Measurements from ENCODE around the gene WAC.

Gene WAC

DNA sequence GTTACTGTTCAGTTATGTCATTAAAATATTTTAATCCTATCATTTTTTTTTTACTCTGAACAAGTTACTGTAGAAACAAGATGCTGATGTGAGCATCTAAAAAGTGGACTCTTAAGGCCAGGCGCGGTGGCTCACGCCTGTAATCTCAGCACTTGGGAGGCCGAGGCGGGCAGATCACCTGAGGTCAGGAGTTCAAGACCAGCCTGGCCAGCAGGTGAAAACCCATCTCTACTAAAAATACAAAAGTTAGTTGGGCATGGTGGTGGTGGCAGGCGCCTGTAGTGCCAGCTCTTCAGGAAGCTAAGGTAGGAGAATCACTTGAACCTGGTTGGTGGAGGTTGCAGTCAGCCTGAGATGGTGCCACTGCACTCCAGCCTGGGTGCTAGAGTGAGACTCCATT is 2.9 kb downstream of the WAC start:
- Histone ChIP-seq H3K27ac (ENCODE audit: low read depth, low read length) (no peak overlapping the region), H3K4me3 (ENCODE audit: low read depth in 1 of 2, low read length in 2 of 2) (no peak overlapping the region), H3K27me3 (ENCODE audit: control insufficient read depth in 1 of 2, insufficient read depth in 2 of 2, low read length in 2 of 2) (no peaks in the 10 kb centered on the region), H3K9me3 (ENCODE audit: low read length) (no peaks in the 10 kb centered on the region), H3K4me1 (ENCODE audit: insufficient read depth, low read length) (peaks cover 39% of the 10 kb centered on the region), H3K9ac (ENCODE audit: low read length) (no peak overlapping the region), H3K36me3 (ENCODE audit: insufficient read depth, low read length) (peaks cover 43% of the 10 kb centered on the region)

DNA sequence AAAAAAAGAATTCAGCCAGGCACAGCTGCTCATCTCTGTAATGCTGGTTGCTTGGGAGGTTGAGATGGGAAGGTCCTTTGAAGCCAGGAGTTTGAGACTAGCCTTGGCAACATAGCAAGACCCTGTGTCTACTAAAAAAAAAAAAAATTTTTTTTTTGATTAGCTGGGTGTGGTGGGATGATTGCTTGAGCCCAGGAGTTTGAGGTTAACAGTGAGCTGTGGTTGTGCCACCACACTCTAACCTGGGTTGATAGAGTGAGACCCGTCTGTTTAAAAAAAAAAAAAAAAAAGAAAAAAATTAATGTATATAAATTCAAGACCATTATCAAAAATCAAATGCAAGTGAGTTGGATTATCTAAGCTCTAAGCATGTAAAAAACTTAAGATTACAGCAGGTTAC is 5.7 kb downstream of the WAC start:
- Histone ChIP-seq H3K36me3 (ENCODE audit: insufficient read depth, low read length) (peaks cover 49% of the 10 kb centered on the region), H3K27ac (ENCODE audit: low read depth, low read length) (no peak overlapping the region), H3K9me3 (ENCODE audit: low read length) (no peaks in the 10 kb centered on the region), H3K9ac (ENCODE audit: low read length) (no peak overlapping the region), H3K27me3 (ENCODE audit: control insufficient read depth in 1 of 2, insufficient read depth in 2 of 2, low read length in 2 of 2) (no peaks in the 10 kb centered on the region), H3K4me1 (ENCODE audit: insufficient read depth, low read length) (peaks cover 41% of the 10 kb centered on the region), H3K4me3 (ENCODE audit: low read depth in 1 of 2, low read length in 2 of 2) (no peak overlapping the region)

DNA sequence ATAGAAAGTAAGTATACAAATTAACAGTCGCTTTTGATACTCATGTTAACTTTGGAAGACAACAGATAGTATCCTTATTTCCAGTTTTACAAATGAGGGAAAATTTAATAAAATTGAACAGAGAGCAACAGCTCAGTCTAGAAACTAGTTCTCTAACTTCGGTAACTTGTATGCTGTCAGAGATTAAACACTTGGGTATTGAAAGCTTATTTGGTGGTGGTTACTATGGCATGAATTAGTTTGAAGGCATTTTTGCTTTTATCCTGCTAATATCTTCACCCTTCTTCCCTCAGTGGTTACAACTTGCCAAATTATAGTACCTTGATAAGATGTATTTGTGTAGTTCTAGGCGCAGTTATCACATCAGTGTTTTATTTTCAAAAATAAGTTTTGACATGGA is 7.2 kb downstream of the WAC start:
- no peak overlapping the region for H3K9ac ChIP-seq (ENCODE audit: low read length)
- no peaks in the 10 kb centered on the region for H3K27me3 ChIP-seq (ENCODE audit: control insufficient read depth in 1 of 2, insufficient read depth in 2 of 2, low read length in 2 of 2)
- no peak overlapping the region for H3K27ac ChIP-seq (ENCODE audit: low read depth, low read length)
- peaks cover 49% of the 10 kb centered on the region for H3K36me3 ChIP-seq (ENCODE audit: insufficient read depth, low read length)
- H3K9me3 ChIP-seq (ENCODE audit: low read length): no peaks in the 10 kb centered on the region
- peaks cover 33% of the 10 kb centered on the region for H3K4me1 ChIP-seq (ENCODE audit: insufficient read depth, low read length)
- no peak overlapping the region for H3K4me3 ChIP-seq (ENCODE audit: low read depth in 1 of 2, low read length in 2 of 2)

DNA sequence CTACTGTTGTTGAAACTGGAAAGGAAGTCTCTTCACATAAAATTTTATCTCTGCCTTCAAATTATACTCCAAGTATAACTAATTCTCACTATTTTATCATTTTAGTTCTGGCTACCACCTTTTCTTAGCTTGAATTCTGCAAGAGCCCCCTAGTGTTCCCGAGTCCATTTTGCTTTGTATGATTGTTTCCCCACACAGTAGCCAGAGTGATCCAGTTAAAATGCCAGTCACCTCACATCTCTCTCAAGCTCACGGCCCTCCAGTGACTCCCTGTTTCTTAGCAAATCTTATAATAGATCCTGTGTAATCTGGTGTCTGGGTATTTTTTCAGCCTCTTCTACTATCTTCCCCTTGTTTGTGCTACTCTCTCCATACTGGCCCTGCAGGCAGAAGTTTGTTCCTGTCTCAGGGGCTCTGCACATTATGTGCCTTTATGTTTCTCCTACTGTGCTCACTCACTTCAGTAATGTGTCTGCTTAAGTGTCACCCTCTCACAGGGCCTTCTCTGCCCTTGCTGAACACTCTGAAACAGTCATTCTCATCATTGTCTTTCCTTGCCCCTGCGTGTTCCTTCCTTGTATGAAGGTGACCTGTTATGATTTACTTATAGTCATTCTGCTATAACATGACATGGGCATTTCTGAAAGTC is 8.9 kb downstream of the WAC start:
- H3K36me3 ChIP-seq (ENCODE audit: insufficient read depth, low read length): peaks cover 37% of the 10 kb centered on the region
- H3K27me3 ChIP-seq (ENCODE audit: control insufficient read depth in 1 of 2, insufficient read depth in 2 of 2, low read length in 2 of 2): no peaks in the 10 kb centered on the region
- H3K4me1 ChIP-seq (ENCODE audit: insufficient read depth, low read length): peaks cover 27% of the 10 kb centered on the region
- H3K4me3 ChIP-seq (ENCODE audit: low read depth in 1 of 2, low read length in 2 of 2): no peak overlapping the region
- H3K9ac ChIP-seq (ENCODE audit: low read length): no peak overlapping the region
- H3K9me3 ChIP-seq (ENCODE audit: low read length): no peaks in the 10 kb centered on the region
- H3K27ac ChIP-seq (ENCODE audit: low read depth, low read length): no peak overlapping the region

DNA sequence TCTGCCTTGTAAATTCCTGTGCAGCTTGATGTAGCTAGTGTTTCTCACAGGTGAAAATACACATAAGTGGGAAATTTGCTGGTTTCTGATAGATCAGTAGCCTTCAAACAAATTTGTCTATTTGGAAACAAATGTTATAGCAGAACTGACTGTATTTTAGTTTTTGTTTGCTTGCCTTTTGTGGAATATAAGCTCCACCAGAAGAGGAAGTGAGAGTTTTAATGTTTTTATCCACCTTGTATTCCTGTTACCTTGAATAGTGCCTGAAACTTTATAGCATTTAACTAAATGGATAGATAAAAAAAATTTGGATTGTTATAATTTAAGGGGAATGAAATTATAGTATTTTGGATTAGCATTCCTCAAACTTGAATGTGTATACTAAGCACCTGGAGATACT is 9.8 kb downstream of the WAC start:
- H3K9me3 ChIP-seq (ENCODE audit: low read length): no peaks in the 10 kb centered on the region
- no peak overlapping the region for H3K27ac ChIP-seq (ENCODE audit: low read depth, low read length)
- H3K36me3 ChIP-seq (ENCODE audit: insufficient read depth, low read length): peaks cover 29% of the 10 kb centered on the region
- H3K4me3 ChIP-seq (ENCODE audit: low read depth in 1 of 2, low read length in 2 of 2): no peak overlapping the region
- no peaks in the 10 kb centered on the region for H3K27me3 ChIP-seq (ENCODE audit: control insufficient read depth in 1 of 2, insufficient read depth in 2 of 2, low read length in 2 of 2)
- H3K9ac ChIP-seq (ENCODE audit: low read length): no peak overlapping the region
- H3K4me1 ChIP-seq (ENCODE audit: insufficient read depth, low read length): peaks cover 25% of the 10 kb centered on the region

DNA sequence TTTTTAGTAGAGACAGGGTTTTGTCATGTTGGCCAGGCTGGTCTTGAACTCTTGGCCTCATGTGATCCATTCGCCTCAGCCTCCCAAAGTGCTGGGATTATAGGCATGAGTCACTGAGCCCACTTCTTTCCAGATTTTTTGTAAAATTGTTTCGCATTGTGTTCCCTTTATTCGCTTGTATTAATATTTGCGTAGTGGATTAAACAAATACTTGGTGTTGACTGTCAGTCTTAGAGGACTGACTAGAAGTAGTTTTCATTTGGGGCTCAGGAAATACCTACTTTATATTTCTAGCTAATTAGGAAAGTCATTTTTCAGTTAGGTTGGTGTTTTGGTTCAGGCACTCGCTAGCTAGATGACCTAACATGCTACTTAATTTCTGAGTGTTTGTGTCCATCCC is 11.1 kb downstream of the WAC start:
- peaks cover 29% of the 10 kb centered on the region for H3K36me3 ChIP-seq (ENCODE audit: insufficient read depth, low read length)
- no peak overlapping the region for H3K4me3 ChIP-seq (ENCODE audit: low read depth in 1 of 2, low read length in 2 of 2)
- H3K4me1 ChIP-seq (ENCODE audit: insufficient read depth, low read length): peaks cover 25% of the 10 kb centered on the region
- H3K9ac ChIP-seq (ENCODE audit: low read length): no peak overlapping the region
- no peak overlapping the region for H3K27ac ChIP-seq (ENCODE audit: low read depth, low read length)
- H3K9me3 ChIP-seq (ENCODE audit: low read length): no peaks in the 10 kb centered on the region
- H3K27me3 ChIP-seq (ENCODE audit: control insufficient read depth in 1 of 2, insufficient read depth in 2 of 2, low read length in 2 of 2): no peaks in the 10 kb centered on the region

DNA sequence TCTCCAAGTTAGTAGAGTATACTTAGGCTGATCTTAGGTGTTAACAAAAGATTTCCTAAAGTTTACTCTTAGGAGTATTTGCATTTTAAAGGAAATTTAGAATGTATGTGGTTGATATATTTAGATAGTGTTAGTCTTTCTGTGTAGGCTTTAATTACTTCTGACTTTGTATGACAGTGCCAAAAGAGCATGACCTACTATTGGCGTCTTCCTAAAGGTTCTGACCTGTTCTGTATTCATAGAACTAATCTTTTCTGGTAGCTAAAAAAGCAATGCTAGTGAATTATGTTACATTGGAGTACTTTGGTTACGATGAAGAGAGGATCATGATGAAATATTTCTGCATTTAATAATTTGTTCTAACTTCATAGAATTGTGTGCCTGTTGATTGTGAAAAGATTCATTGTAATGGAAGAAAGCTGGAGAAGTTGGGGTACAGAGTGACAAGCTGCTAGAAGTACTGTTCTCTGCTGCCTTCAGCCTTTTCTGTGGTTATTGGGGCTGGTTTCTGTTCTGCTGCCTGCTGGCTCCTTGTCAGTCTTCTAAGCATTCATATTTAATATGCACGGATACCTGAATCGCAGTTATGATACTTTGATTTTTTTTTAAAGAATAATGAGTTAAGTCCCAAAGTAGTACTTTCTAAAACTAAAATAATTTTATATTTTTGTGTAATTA is 13.2 kb downstream of the WAC start:
- no peaks in the 10 kb centered on the region for H3K9me3 ChIP-seq (ENCODE audit: low read length)
- peaks cover 29% of the 10 kb centered on the region for H3K4me1 ChIP-seq (ENCODE audit: insufficient read depth, low read length)
- no peak overlapping the region for H3K27ac ChIP-seq (ENCODE audit: low read depth, low read length)
- H3K27me3 ChIP-seq (ENCODE audit: control insufficient read depth in 1 of 2, insufficient read depth in 2 of 2, low read length in 2 of 2): no peaks in the 10 kb centered on the region
- H3K9ac ChIP-seq (ENCODE audit: low read length): no peak overlapping the region
- H3K4me3 ChIP-seq (ENCODE audit: low read depth in 1 of 2, low read length in 2 of 2): no peak overlapping the region
- peaks cover 31% of the 10 kb centered on the region for H3K36me3 ChIP-seq (ENCODE audit: insufficient read depth, low read length)

DNA sequence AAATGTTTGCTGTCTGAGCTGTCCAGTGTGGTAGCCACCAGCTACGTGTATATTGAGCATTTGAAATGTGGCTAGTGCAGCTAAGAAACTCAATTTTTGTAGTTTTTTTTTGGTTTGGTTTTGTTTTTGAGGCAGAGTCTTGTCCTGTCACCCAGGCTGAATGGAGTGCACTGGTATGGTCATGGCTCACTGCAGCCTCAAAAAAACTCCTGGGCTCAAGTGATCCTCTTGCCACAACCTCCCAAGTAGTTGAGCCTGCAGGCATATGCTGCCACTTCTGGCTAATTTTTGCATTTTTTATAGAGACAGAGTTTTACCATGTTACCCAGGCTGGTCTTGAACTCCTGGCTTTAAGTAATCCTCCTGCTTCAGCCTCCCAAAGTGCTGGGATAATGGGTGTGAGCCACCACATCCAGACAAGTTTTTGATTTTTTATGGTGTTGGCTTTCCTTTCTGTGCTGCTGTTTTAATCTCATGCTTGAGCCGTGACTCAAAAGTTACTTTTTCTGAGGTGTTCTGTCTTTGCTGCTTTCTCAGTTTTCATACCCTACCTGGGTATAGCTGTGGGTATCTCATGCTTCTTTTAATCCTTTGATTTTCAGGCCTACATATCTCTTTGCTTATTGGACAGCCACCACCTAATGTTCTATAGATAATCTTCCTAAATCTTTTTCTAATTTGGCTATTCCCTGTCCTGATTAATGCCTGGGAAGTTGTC is 16.0 kb downstream of the WAC start:
- Histone ChIP-seq H3K9me3 (ENCODE audit: low read length) (no peaks in the 10 kb centered on the region), H3K4me1 (ENCODE audit: insufficient read depth, low read length) (peaks cover 37% of the 10 kb centered on the region), H3K36me3 (ENCODE audit: insufficient read depth, low read length) (peaks cover 24% of the 10 kb centered on the region), H3K27ac (ENCODE audit: low read depth, low read length) (no peak overlapping the region), H3K27me3 (ENCODE audit: control insufficient read depth in 1 of 2, insufficient read depth in 2 of 2, low read length in 2 of 2) (no peaks in the 10 kb centered on the region), H3K9ac (ENCODE audit: low read length) (no peak overlapping the region), H3K4me3 (ENCODE audit: low read depth in 1 of 2, low read length in 2 of 2) (no peak overlapping the region)

DNA sequence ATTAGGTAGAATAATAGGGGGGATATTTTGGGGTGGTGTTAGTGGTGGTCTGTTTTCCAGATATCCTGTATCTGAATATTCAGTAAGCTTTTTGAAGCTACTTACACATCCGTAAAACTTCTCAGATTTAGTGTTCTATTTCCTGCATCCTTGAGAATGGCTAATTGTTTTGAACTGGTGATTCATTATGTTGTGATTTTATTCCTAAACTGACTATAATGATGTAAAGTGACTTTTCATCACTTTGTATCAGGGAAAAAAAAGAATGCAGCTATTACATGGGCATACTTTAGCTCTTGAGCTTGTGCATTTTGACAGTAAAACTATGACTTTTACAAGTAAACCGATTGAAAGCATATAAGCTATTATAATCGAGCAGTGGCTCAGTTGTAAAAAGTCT is 18.2 kb downstream of the WAC start:
- Histone ChIP-seq H3K4me3 (ENCODE audit: low read depth in 1 of 2, low read length in 2 of 2) (no peak overlapping the region), H3K27ac (ENCODE audit: low read depth, low read length) (no peak overlapping the region), H3K9ac (ENCODE audit: low read length) (no peak overlapping the region), H3K36me3 (ENCODE audit: insufficient read depth, low read length) (peaks cover 22% of the 10 kb centered on the region), H3K4me1 (ENCODE audit: insufficient read depth, low read length) (peaks cover 43% of the 10 kb centered on the region), H3K27me3 (ENCODE audit: control insufficient read depth in 1 of 2, insufficient read depth in 2 of 2, low read length in 2 of 2) (no peaks in the 10 kb centered on the region), H3K9me3 (ENCODE audit: low read length) (no peaks in the 10 kb centered on the region)

DNA sequence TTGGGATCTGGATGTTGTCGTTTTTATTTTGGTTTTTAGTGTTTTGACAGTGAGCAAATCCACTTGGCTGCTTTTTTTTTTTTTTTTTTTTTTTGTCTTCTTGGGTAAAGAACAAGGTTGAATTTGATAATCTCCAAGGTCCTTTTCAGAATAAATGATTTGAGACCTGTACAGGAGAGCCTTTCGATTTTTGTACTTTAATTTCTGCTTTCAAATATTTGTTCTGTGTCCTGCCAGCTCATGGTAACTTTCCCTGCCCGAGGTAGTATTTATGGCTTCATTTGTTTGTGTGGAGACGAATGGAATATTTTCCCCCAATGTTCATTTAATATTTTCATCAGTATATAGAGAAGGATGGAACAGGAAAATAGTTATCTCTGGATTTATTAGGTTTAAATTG is 19.9 kb downstream of the WAC start:
- peaks cover 41% of the 10 kb centered on the region for H3K4me1 ChIP-seq (ENCODE audit: insufficient read depth, low read length)
- peaks cover 20% of the 10 kb centered on the region for H3K36me3 ChIP-seq (ENCODE audit: insufficient read depth, low read length)
- no peak overlapping the region for H3K9ac ChIP-seq (ENCODE audit: low read length)
- H3K4me3 ChIP-seq (ENCODE audit: low read depth in 1 of 2, low read length in 2 of 2): no peak overlapping the region
- no peak overlapping the region for H3K27ac ChIP-seq (ENCODE audit: low read depth, low read length)
- H3K9me3 ChIP-seq (ENCODE audit: low read length): no peaks in the 10 kb centered on the region
- no peaks in the 10 kb centered on the region for H3K27me3 ChIP-seq (ENCODE audit: control insufficient read depth in 1 of 2, insufficient read depth in 2 of 2, low read length in 2 of 2)

DNA sequence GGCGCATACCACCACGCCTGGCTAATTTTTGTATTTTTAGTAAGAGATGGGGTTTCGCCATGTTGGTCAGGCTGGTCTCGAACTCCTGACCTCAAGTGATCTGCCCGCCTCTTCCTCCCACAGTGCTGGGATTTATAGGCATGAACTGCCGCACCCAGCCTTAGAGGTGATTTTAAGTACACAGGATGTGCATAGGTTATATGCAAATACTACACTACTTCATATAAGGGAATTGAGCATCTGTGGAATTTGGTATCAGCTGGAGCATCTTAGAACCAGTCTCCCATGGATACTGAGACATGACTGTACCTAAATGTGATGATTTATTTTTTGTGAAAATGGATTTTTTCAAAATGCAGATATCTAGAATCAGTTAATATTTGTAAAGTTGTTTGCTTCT is 21.1 kb downstream of the WAC start:
- Histone ChIP-seq H3K9ac (ENCODE audit: low read length) (no peak overlapping the region), H3K27ac (ENCODE audit: low read depth, low read length) (no peak overlapping the region), H3K36me3 (ENCODE audit: insufficient read depth, low read length) (peaks cover 13% of the 10 kb centered on the region), H3K4me1 (ENCODE audit: insufficient read depth, low read length) (peaks cover 47% of the 10 kb centered on the region), H3K4me3 (ENCODE audit: low read depth in 1 of 2, low read length in 2 of 2) (no peak overlapping the region), H3K27me3 (ENCODE audit: control insufficient read depth in 1 of 2, insufficient read depth in 2 of 2, low read length in 2 of 2) (no peaks in the 10 kb centered on the region), H3K9me3 (ENCODE audit: low read length) (no peaks in the 10 kb centered on the region)

Data from muscle layer of colon (tissue), 2 donors.